Activated CD4-positive, alpha-beta T cell treated with anti-CD3 and anti-CD28 coated beads, Interleukin-2, amount 10 ng/mL, durations not matched to agents 24 days and 14 days (primary cell): Measurements from ENCODE around the gene CENPK. TPM values are rescaled to one million over a fixed set of nuclear protein-coding genes. Genes with fewer than 3 reads are reported as not detected.
A peak's percentile ranks its signal among the peaks of the same experiment; 100 is the strongest.

ENCODE experiments used
- DNase-seq: peaks from one replicate; pipeline ENCODE4 v3.0.0; 2022
- H3K27ac Mint-ChIP-seq: one replicate; pipeline ENCODE4 v1.8.0; 2022; ENCODE audit warnings: mild to moderate bottlenecking, mixed read lengths
- H3K27me3 Mint-ChIP-seq: one replicate; pipeline ENCODE4 v1.8.0; 2022; ENCODE audit warnings: mixed read lengths
- H3K36me3 Mint-ChIP-seq: one replicate; pipeline ENCODE4 v1.8.0; 2022; ENCODE audit warnings: low read depth, mild to moderate bottlenecking, mixed read lengths
- H3K4me1 Mint-ChIP-seq: one replicate; pipeline ENCODE4 v1.8.0; 2021; ENCODE audit warnings: mixed read lengths
- H3K4me3 Mint-ChIP-seq: one replicate; pipeline ENCODE4 v1.8.0; 2022; ENCODE audit warnings: mild to moderate bottlenecking, moderate library complexity, mixed read lengths
- H3K9me3 Mint-ChIP-seq: one replicate; pipeline ENCODE4 v1.8.0; 2021; ENCODE audit warnings: mixed read lengths
- intact Hi-C: fragments of 100-400 bp; cut with micrococcal nuclease; formaldehyde crosslinking; loops from one replicate; pipeline ENCODE4 v1.15.1; 2023
- total RNA-seq: library from RNA; stranded (reverse); gene quantifications from 2 replicates; pipeline ENCODE4 v1.2.3, GENCODE V29; 2022

The CENPK gene
- total RNA-seq, 1 donor from 2014 or later, result 88.8 TPM

- Mint-ChIP-seq H3K4me1 (peaks cover 18% of the 10 kb centered on the region), H3K9me3 (no peaks in the 10 kb centered on the region), H3K4me3 (no peak overlapping the region), H3K27ac (peak overlapping the region; percentile 75), H3K36me3 (no peaks in the 10 kb centered on the region), H3K27me3 (no peaks in the 10 kb centered on the region)
- peak; percentile 59 for DNase-seq
- intact Hi-C loops, result loop anchor here (1.0 to 10.0 kb wide), 9 partner anchors 79 to 848 kb away; partner anchors contain the start of genes CENPK, CWC27, PPWD1 and SREK1
These were observed 79.2 kb downstream of the CENPK start for GRCh38 chr5:65483546-65484346.

- Mint-ChIP-seq H3K27ac (peak overlapping the region; percentile 85), H3K4me3 (no peak overlapping the region), H3K4me1 (peaks cover 18% of the 10 kb centered on the region), H3K36me3 (no peaks in the 10 kb centered on the region), H3K27me3 (no peaks in the 10 kb centered on the region), H3K9me3 (no peaks in the 10 kb centered on the region)
- intact Hi-C loops, result loop anchor here (1.0 to 10.0 kb wide), 9 partner anchors 80 to 848 kb away; partner anchors contain the start of genes CENPK, CWC27, PPWD1 and SREK1
- peak; percentile 76 for DNase-seq
These were observed 80.0 kb downstream of the CENPK start for GRCh38 chr5:65482736-65483545.

DNA sequence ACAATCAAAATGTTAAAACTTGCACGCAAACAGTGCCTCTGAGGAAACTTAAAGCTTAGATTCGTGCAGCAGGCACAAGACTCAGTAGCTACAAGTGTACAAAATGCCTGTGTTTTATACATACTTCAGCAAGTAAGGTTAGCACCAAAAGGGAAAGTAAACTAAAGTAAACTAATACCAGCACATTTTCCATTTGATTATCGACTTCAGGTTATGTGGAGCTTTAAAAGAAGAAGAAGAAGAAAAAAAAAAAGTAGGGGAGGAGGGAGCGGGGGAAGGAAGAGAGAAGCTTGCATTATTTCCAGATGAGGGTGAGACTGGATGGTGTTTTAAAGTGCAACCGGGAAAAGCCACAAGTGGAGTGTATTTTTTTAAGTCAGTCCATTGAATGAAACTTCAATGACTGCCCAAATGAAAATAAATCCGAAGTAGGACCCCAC lies 80.7 kb downstream of the CENPK start:
- Mint-ChIP-seq H3K4me3 (no peak overlapping the region), H3K9me3 (no peaks in the 10 kb centered on the region), H3K27ac (peak overlapping the region; percentile 85), H3K27me3 (peaks cover 5% of the 10 kb centered on the region), H3K4me1 (peaks cover 18% of the 10 kb centered on the region), H3K36me3 (no peaks in the 10 kb centered on the region)
- peak; percentile 60 for DNase-seq
- intact Hi-C loops, result loop anchor here (2.0 to 10.0 kb wide), 4 partner anchors 80 to 715 kb away; partner anchors contain the start of genes CENPK, CWC27, PPWD1 and SREK1

DNA sequence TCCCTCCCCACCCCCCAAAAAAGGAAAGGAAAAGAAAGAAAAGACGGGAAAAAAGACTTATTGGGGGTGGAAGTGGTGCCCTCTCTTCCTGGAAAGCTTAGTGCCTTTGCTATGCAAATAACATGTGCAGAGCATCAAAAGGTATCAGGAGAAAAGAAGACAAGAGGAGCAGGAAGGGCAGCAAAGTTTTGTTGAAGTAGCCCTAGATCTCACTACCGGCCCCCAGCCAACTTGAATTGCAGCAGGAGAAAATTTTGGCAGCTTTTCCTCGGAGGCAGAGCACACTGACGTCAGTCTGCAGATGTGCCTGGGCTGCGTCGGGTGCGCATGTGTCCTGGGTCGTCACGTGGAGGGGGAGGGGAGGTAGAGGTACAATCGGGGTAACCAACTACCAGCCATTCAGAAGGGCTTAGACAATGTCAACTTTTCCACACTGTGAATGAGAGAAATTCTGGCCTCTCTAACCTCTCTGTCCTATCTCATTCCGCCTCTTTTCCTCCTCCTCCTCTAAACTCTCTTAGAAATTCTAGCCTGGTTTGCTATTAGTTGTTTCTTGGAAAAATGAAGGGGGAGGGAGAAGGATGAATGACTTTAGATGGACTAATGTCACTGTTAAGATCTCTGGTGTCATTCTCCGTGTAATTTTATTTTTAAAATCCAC lies 81.2 kb downstream of the CENPK start, which contains the start of gene ADAMTS6:
Gene ADAMTS6, minus strand, starts transcription at position 286 of the 661 bp plus-strand sequence. CDS start 8,247 bp downstream, outside the sequence.
- Mint-ChIP-seq H3K27ac (peak within 1 kb of the TSS; percentile 85), H3K4me3 (no peak within 1 kb of the TSS), H3K27me3 (peaks cover 6% of the 10 kb centered on the region), H3K36me3 (no peaks in the 10 kb centered on the region), H3K4me1 (peaks cover 18% of the 10 kb centered on the region), H3K9me3 (no peaks in the 10 kb centered on the region)
- peak; percentile 91 for DNase-seq
- intact Hi-C loops, result loop anchor here (2.0 to 10.0 kb wide), 4 partner anchors 81 to 714 kb away; partner anchors contain the start of genes CENPK, CWC27, PPWD1 and SREK1

DNA sequence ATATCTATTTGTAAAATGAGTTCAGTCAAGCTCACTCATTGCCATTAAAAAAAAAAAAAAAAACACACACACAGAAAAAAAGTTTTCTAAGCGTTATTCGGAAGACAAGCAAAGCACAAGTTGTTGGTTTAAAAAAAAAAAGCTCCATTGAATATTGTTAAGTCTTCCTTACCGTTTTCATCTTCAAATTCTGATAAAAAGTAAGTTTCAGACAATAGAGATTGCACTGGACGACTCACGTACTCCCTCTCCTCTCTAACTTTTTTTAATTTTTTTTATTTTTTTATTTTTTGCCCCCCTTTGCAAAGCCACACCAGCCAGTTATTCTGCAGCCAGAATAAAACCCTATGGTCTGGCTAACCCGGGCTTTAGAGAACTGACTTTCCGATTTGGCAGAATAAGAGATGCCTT lies 81.8 kb downstream of the CENPK start:
- H3K4me3 Mint-ChIP-seq, result no peak overlapping the region
- intact Hi-C loops, result loop anchor here (5.0 to 10.0 kb wide), 2 partner anchors 664 to 714 kb away; partner anchors contain the start of genes CWC27, SREK1 and SREK1IP1
- H3K36me3 Mint-ChIP-seq, result no peaks in the 10 kb centered on the region
- peak overlapping the region; percentile 85 for H3K27ac Mint-ChIP-seq
- peaks cover 18% of the 10 kb centered on the region for H3K4me1 Mint-ChIP-seq
- H3K27me3 Mint-ChIP-seq, result peaks cover 6% of the 10 kb centered on the region
- no peaks in the 10 kb centered on the region for H3K9me3 Mint-ChIP-seq
- no peak for DNase-seq

GRCh38 chr5:65480306-65480865 lies 82.6 kb downstream of the CENPK start:
- DNase-seq, result peak; percentile 69
- intact Hi-C loops, result loop anchor here (5.0 to 10.0 kb wide), 2 partner anchors 664 to 713 kb away; partner anchors contain the start of genes CWC27, SREK1 and SREK1IP1
- Mint-ChIP-seq H3K36me3 (no peaks in the 10 kb centered on the region), H3K27ac (no peak overlapping the region), H3K4me1 (peaks cover 18% of the 10 kb centered on the region), H3K9me3 (no peaks in the 10 kb centered on the region), H3K4me3 (no peak overlapping the region), H3K27me3 (peaks cover 6% of the 10 kb centered on the region)

DNA sequence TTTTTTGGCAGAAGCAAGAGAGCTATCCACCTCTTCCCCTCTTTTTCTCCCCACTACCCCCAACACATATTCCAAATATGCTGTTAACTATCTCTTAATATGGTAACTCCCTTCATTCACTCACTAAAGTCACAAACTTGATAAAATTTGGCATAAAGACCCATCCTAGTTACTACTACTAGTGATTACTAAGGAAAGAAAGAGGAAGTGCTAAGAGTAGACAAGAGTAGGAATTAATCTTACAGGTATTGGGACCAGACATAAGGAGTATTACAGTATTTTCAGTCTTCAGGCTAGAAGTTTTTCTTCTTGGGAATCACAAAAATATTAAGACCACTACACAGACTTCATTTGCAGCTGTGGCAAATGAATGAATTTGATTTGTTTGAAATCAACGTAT lies 83.4 kb downstream of the CENPK start:
- H3K27me3 Mint-ChIP-seq, result peaks cover 6% of the 10 kb centered on the region
- H3K9me3 Mint-ChIP-seq, result no peaks in the 10 kb centered on the region
- no peak overlapping the region for H3K4me3 Mint-ChIP-seq
- intact Hi-C loops, result no loop called here
- H3K27ac Mint-ChIP-seq, result no peak overlapping the region
- DNase-seq, result no peak
- H3K4me1 Mint-ChIP-seq, result peaks cover 18% of the 10 kb centered on the region
- H3K36me3 Mint-ChIP-seq, result no peaks in the 10 kb centered on the region

GRCh38 chr5:65478336-65478735 lies 84.6 kb downstream of the CENPK start:
- Mint-ChIP-seq H3K27ac (no peak overlapping the region), H3K4me3 (no peak overlapping the region), H3K9me3 (no peaks in the 10 kb centered on the region), H3K4me1 (peaks cover 17% of the 10 kb centered on the region), H3K36me3 (no peaks in the 10 kb centered on the region), H3K27me3 (peaks cover 9% of the 10 kb centered on the region)
- DNase-seq, result no peak
- intact Hi-C loops, result no loop called here

DNA sequence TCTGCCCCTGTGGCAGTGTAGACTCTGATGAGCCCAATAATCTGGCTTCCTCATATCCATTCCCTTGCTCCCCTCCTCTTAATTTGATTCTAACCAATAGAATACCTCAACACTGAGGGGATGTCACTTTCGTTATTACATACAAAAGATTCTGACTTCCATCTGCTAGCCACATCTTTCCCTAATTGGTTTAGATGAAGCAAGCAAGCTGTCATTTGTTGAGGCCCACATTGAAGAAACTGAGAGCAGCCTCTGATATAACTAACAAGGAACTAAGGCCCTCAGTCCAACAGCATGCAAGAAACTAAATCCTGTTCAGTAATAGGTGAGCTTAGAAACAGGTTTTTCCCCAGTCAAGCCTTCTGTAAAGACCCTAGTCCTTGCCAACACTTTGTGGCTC lies 87.1 kb downstream of the CENPK start:
- DNase-seq, result no peak
- Mint-ChIP-seq H3K36me3 (no peaks in the 10 kb centered on the region), H3K4me1 (no peaks in the 10 kb centered on the region), H3K27ac (no peak overlapping the region), H3K4me3 (no peak overlapping the region), H3K9me3 (no peaks in the 10 kb centered on the region), H3K27me3 (peaks cover 11% of the 10 kb centered on the region)
- intact Hi-C loops, result no loop called here

DNA sequence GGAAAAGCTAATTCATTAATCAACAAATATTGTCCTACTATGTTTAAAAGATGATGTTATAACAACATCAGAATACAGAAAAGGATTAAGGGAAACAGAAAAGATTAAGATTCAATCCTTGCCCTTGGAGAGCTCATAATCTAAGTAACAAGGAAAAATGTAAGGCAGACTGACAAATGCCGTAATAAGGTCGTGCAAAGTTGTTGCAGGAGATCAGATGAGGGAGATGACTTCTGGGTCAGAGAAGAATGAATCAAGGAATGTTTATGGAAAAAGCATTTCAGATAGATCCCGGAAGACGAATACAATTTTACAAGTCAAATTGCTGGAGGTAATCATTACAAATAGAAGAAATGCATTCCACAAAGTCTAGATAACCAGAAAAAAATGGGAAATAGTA lies 87.6 kb downstream of the CENPK start:
- H3K9me3 Mint-ChIP-seq, result no peaks in the 10 kb centered on the region
- intact Hi-C loops, result no loop called here

GRCh38 chr5:65474130-65474711 lies 88.7 kb downstream of the CENPK start:
- no peak overlapping the region for H3K27ac Mint-ChIP-seq
- intact Hi-C loops, result no loop called here
- no peaks in the 10 kb centered on the region for H3K9me3 Mint-ChIP-seq

More for the DNA sequence above, 87.6 kb downstream of the CENPK start:
- no peak for DNase-seq
- Mint-ChIP-seq H3K27me3 (peaks cover 12% of the 10 kb centered on the region), H3K27ac (no peak overlapping the region), H3K36me3 (no peaks in the 10 kb centered on the region), H3K4me1 (no peaks in the 10 kb centered on the region), H3K4me3 (no peak overlapping the region)

GRCh38 chr5:65468633-65469032 lies 94.3 kb downstream of the CENPK start:
- Mint-ChIP-seq H3K27ac (no peak overlapping the region), H3K4me3 (no peak overlapping the region), H3K4me1 (no peaks in the 10 kb centered on the region), H3K9me3 (no peaks in the 10 kb centered on the region), H3K27me3 (peaks cover 3% of the 10 kb centered on the region), H3K36me3 (no peaks in the 10 kb centered on the region)
- DNase-seq, result no peak
- intact Hi-C loops, result no loop called here

More at GRCh38 chr5:65474130-65474711, 88.7 kb downstream of the CENPK start:
- H3K36me3 Mint-ChIP-seq, result no peaks in the 10 kb centered on the region
- H3K4me1 Mint-ChIP-seq, result no peaks in the 10 kb centered on the region
- no peak for DNase-seq
- H3K27me3 Mint-ChIP-seq, result peaks cover 12% of the 10 kb centered on the region
- no peak overlapping the region for H3K4me3 Mint-ChIP-seq
